HCT116 (cell line): ENCODE data around the gene UGT2B15. TPM values are rescaled to one million over a fixed set of nuclear protein-coding genes. Genes with fewer than 3 reads are reported as not detected.

Experiments
- ATAC-seq: fragments of 200-7000 bp; cut with Tn5 transposase; 2 replicates; pipeline ENCODE4 v1.9.1; 2020; ENCODE audit warnings: mild to moderate bottlenecking, moderate library complexity
- BruUV-seq: library from RNA; stranded (reverse); fragments of 400-500 nt; replicated peaks from 2 replicates; lab custom pipeline; 2021; lab: Mats Ljungman, UMichigan
- CTCF ChIA-PET: fragments of 300-600 bp; sonication (Branson Sonifier 250); formaldehyde crosslinking; loops from one replicate; lab custom pipeline; 2021; ENCODE audit warnings: antibody characterized with exemption; lab: Charles Lee
- POLR2A ChIA-PET: fragments of 300-600, 350-600 bp; sonication (Branson Sonifier 250); formaldehyde crosslinking; loops from one replicate; lab custom pipeline; 2021; ENCODE audit warnings: antibody characterized with exemption; lab: Charles Lee
- RAD21 ChIA-PET, 2 experiments: fragments of 300-600 bp; sonication (Branson Sonifier 250); formaldehyde crosslinking; loops; one replicate each; lab custom pipeline; 2023; ENCODE audit warnings: low total read pairs in 2 of 2; ENCODE audit not compliant: uncharacterized antibody in 2 of 2, unreplicated experiment in 2 of 2, low non-redundant PET in 1 of 2; lab: Charles Lee
- DNase-seq: peaks from one replicate; pipeline ENCODE4 v3.0.0-alpha.2; 2010; ENCODE audit warnings: low read depth, low spot score
- H2AFZ ChIP-seq: fragments of 200-600 bp; shearing (Covaris generic), sonication (generic); 2 replicates; pipeline ENCODE4 v1.6.1; 2017; ENCODE audit warnings: low read depth, mixed run types, mixed read lengths, antibody characterized with exemption, low read length; ENCODE audit not compliant: poor library complexity, severe bottlenecking
- H3K27ac ChIP-seq: 2 replicates; pipeline ENCODE4 v1.5.1; 2012; ENCODE audit warnings: low read depth, low read length
- H3K27me3 ChIP-seq: fragments of 200-600 bp; sonication (generic); 2 replicates; pipeline ENCODE4 v1.6.1; 2016; ENCODE audit warnings: mixed run types, low read length, mixed read lengths; ENCODE audit not compliant: insufficient read depth
- H3K36me3 ChIP-seq, 2 experiments: fragments of 200-500 bp in 1 of 2; fragments of 200-600 bp in 1 of 2; sonication (Bioruptor generic) in 1 of 2; sonication (generic) in 1 of 2; 2 replicates each; pipeline versions ENCODE4 v1.5.1 to v1.6.1; 2014 to 2016; ENCODE audit warnings: low read length in 2 of 2, inconsistent platforms in 1 of 2, mixed read lengths in 1 of 2, mixed run types in 1 of 2; ENCODE audit not compliant: insufficient read depth in 2 of 2, control insufficient read depth in 1 of 2
- H3K4me1 ChIP-seq, 2 experiments: fragments of 200-600 bp in 1 of 2; sonication (generic) in 1 of 2; 2 replicates each; pipeline versions ENCODE4 v1.5.1 to v1.6.1; 2012 to 2017; ENCODE audit warnings: low read length in 2 of 2, inconsistent platforms in 1 of 2, mild to moderate bottlenecking in 1 of 2, mixed read lengths in 1 of 2, mixed run types in 1 of 2, moderate library complexity in 1 of 2; ENCODE audit not compliant: insufficient read depth in 2 of 2, control insufficient read depth in 1 of 2
- H3K4me2 ChIP-seq: fragments of 200-600 bp; sonication (generic); 2 replicates; pipeline ENCODE4 v1.6.1; 2017; ENCODE audit warnings: mixed run types, low read length, mixed read lengths
- H3K4me3 ChIP-seq, 2 experiments: fragments of 200-600 bp in 1 of 2; sonication (generic) in 1 of 2; replicated peaks in 1 of 2; 2 replicates each; pipeline ENCODE4 v1.5.1; 2011 to 2016; ENCODE audit warnings: low read length in 2 of 2, control low read depth in 1 of 2, low read depth in 1 of 2, mild to moderate bottlenecking in 1 of 2, mixed read lengths in 1 of 2, mixed run types in 1 of 2
- H3K79me2 ChIP-seq: fragments of 200-600 bp; sonication (generic); 2 replicates; pipeline ENCODE4 v1.6.1; 2017; ENCODE audit warnings: mild to moderate bottlenecking, mixed run types, low read length, moderate library complexity, mixed read lengths; ENCODE audit not compliant: insufficient read depth
- H3K9ac ChIP-seq: fragments of 200-600 bp; sonication (generic); 2 replicates; pipeline ENCODE4 v1.6.1; 2016; ENCODE audit warnings: low read length, mixed read lengths
- H3K9me2 ChIP-seq: fragments of 200-600 bp; sonication (generic), shearing (Covaris generic); 2 replicates; pipeline ENCODE4 v1.6.1; 2017; ENCODE audit warnings: mixed run types, mild to moderate bottlenecking, moderate library complexity; ENCODE audit not compliant: insufficient read depth
- H3K9me3 ChIP-seq, 2 experiments: fragments of 200-500 bp in 1 of 2; fragments of 200-600 bp in 1 of 2; sonication (Bioruptor generic) in 1 of 2; sonication (generic) in 1 of 2; 2 replicates each; pipeline ENCODE4 v1.6.1; 2014 to 2017; ENCODE audit warnings: low read length in 2 of 2, mixed read lengths in 2 of 2, inconsistent platforms in 1 of 2, low read depth in 1 of 2, mild to moderate bottlenecking in 1 of 2, mixed run types in 1 of 2, moderate library complexity in 1 of 2; ENCODE audit not compliant: control insufficient read depth in 1 of 2, insufficient read depth in 1 of 2
- H4K20me1 ChIP-seq: fragments of 200-600 bp; sonication (generic), shearing (Covaris generic); 2 replicates; pipeline ENCODE4 v1.6.1; 2017; ENCODE audit warnings: mixed run types, mild to moderate bottlenecking, moderate library complexity; ENCODE audit not compliant: insufficient read depth
- ATF3 ChIP-seq: IDR thresholded peaks from 2 replicates; pipeline ENCODE4 v1.6.1; 2012
- CBX3 ChIP-seq: IDR thresholded peaks from 2 replicates; pipeline ENCODE4 v1.6.1; 2012; ENCODE audit warnings: low read depth
- CEBPB ChIP-seq: IDR thresholded peaks from 2 replicates; pipeline ENCODE4 v1.6.1; 2012; ENCODE audit warnings: low read depth
- CTCF ChIP-seq, 3 experiments: fragments of 200-600 bp in 1 of 3; sonication (generic) in 1 of 3; IDR thresholded peaks in 2 of 3; conservative IDR thresholded peaks in 1 of 3; 2 replicates each; pipeline ENCODE4 v1.5.1; 2012 to 2017; ENCODE audit warnings: low read depth in 2 of 3, low read length in 2 of 3, antibody characterized with exemption in 1 of 3, borderline replicate concordance in 1 of 3, control low read depth in 1 of 3, mild to moderate bottlenecking in 1 of 3, mixed read lengths in 1 of 3, mixed run types in 1 of 3, moderate library complexity in 1 of 3; ENCODE audit not compliant: insufficient read depth in 1 of 3
- EGR1 ChIP-seq: IDR thresholded peaks from 2 replicates; pipeline ENCODE4 v1.6.1; 2012; ENCODE audit warnings: low read depth
- ELF1 ChIP-seq: IDR thresholded peaks from 2 replicates; pipeline ENCODE4 v1.6.1; 2012; ENCODE audit warnings: low read depth, borderline replicate concordance
- EZH2 ChIP-seq: fragments of 200-600 bp; sonication (generic); IDR thresholded peaks from 2 replicates; pipeline ENCODE4 v1.6.1; 2017; ENCODE audit warnings: antibody characterized with exemption, mixed run types
- EZH2phosphoT487 ChIP-seq: fragments of 200-600 bp; IDR thresholded peaks from 2 replicates; pipeline ENCODE4 v1.6.1; 2018; ENCODE audit warnings: antibody characterized with exemption, borderline replicate concordance
- FOSL1 ChIP-seq: IDR thresholded peaks from 2 replicates; pipeline ENCODE4 v1.6.1; 2012; ENCODE audit warnings: low read depth
- JUND ChIP-seq: IDR thresholded peaks from 2 replicates; pipeline ENCODE4 v1.6.1; 2012
- POLR2A ChIP-seq: IDR thresholded peaks from 2 replicates; pipeline ENCODE4 v1.7.0; 2011; ENCODE audit warnings: borderline replicate concordance; ENCODE audit not compliant: insufficient read depth, insufficient read length; ENCODE audit errors: extremely low read depth
- RAD21 ChIP-seq: IDR thresholded peaks from 2 replicates; pipeline ENCODE4 v1.6.1; 2012; ENCODE audit warnings: low read depth, mild to moderate bottlenecking
- SP1 ChIP-seq: IDR thresholded peaks from 2 replicates; pipeline ENCODE4 v1.6.1; 2012; ENCODE audit warnings: low read depth
- SRF ChIP-seq: IDR thresholded peaks from 2 replicates; pipeline ENCODE4 v1.6.1; 2012; ENCODE audit warnings: low read depth
- YY1 ChIP-seq: IDR thresholded peaks from 2 replicates; pipeline ENCODE4 v1.6.1; 2011; ENCODE audit warnings: low read length, low read depth, moderate library complexity, mild to moderate bottlenecking; ENCODE audit not compliant: insufficient replicate concordance; ENCODE audit errors: extremely low read depth
- ZBTB33 ChIP-seq: IDR thresholded peaks from 2 replicates; pipeline ENCODE4 v1.6.1; 2011; ENCODE audit warnings: mild to moderate bottlenecking, low read length, moderate library complexity; ENCODE audit not compliant: insufficient replicate concordance; ENCODE audit errors: extremely low read depth
- ZFX ChIP-seq: fragments of 450-650 bp; IDR thresholded peaks from 2 replicates; pipeline ENCODE4 v1.6.1; 2017
- ZNF274 ChIP-seq: fragments of 200-500 bp; sonication (Bioruptor generic); IDR thresholded peaks from 2 replicates; pipeline ENCODE4 v1.6.1; 2014; ENCODE audit warnings: mild to moderate bottlenecking, low read depth, low read length, inconsistent platforms
- intact Hi-C: fragments of 100-400 bp; cut with micrococcal nuclease; formaldehyde crosslinking; loops from 2 replicates; pipeline ENCODE4 v1.10.0; 2022
- total RNA-seq: library from RNA; stranded (reverse); gene quantifications from one replicate; pipeline ENCODE4 v1.2.1, GENCODE V29; 2021; ENCODE audit not compliant: unreplicated experiment

UGT2B15 gene
- total RNA-seq, 1 experiment from 2014 or later: 0.17 TPM

GRCh38 chr4:68714400-68714799 lies 43.9 kb upstream of the UGT2B15 start:
- TF ChIP-seq SP1 (no peak), POLR2A (no peak), ZBTB33 (no peak), ZNF274 (no peak), RAD21 (no peak), EZH2phosphoT487 (no peak), ATF3 (no peak), ELF1 (no peak), ZFX (no peak), CEBPB (no peak), CBX3 (no peak), YY1 (no peak), JUND (no peak), EGR1 (no peak), CTCF (IDR thresholded peaks at IDR 0.05 in 2 of 3, conservative IDR thresholded peaks at IDR 0.05 in 1 of 3; ENCODE audit: borderline replicate concordance in 1 of 3, insufficient read depth in 1 of 3, low read depth in 2 of 3, low read length in 2 of 3) (no peak), EZH2 (no peak), FOSL1 (no peak), SRF (no peak)
- TF ChIP-seq, all 23 proteins: peak for 0
- RAD21 ChIA-PET: interaction anchor here in 1 of 2 experiments (0.6 kb wide), 1 partner anchor 375 kb away, joined by 3 read pairs; no protein-coding TSS in a partner anchor
- Histone ChIP-seq H3K9me3 (no peaks in the 10 kb centered on the region), H3K4me2 (no peak overlapping the region), H3K36me3 (no peaks in the 10 kb centered on the region), H3K9me2 (no peaks in the 10 kb centered on the region), H3K9ac (no peak overlapping the region), H3K4me1 (no peaks in the 10 kb centered on the region), H4K20me1 (no peaks in the 10 kb centered on the region), H2AFZ (no peak overlapping the region), H3K27me3 (no peaks in the 10 kb centered on the region), H3K27ac (no peak overlapping the region), H3K79me2 (no peaks in the 10 kb centered on the region), H3K4me3 (no peak overlapping the region)
- POLR2A ChIA-PET: no interaction called here
- intact Hi-C loops: no loop called here
- BruUV-seq: no TSS peak
- ATAC-seq: no peak
- CTCF ChIA-PET: no interaction called here
- no peak for DNase-seq
